Epithelial cell of proximal tubule (primary cell): ENCODE measurements around the gene BTBD18. TPM values are rescaled to one million over a fixed set of nuclear protein-coding genes. Genes with fewer than 3 reads are reported as not detected.

Experiments used
- DNase-seq: peaks from one replicate; pipeline ENCODE4 v3.0.0-alpha.2; 2011; ENCODE audit warnings: low read depth
- H3K4me3 ChIP-seq: 2 replicates; pipeline ENCODE4 v1.5.1; 2011; ENCODE audit warnings: low read depth, mild to moderate bottlenecking, low read length
- CTCF ChIP-seq: conservative IDR thresholded peaks from 2 replicates; pipeline ENCODE4 v1.5.1; 2012; ENCODE audit warnings: low read depth, mild to moderate bottlenecking, low read length
- total RNA-seq: library from RNA; depleted of rRNA; stranded (reverse); fragments of >200 nt; gene quantifications from 2 replicates; pipeline ENCODE4 v1.2.3, GENCODE V29; 2015

Gene BTBD18
- total RNA-seq, 1 donor from 2014 or later: not detected

DNA sequence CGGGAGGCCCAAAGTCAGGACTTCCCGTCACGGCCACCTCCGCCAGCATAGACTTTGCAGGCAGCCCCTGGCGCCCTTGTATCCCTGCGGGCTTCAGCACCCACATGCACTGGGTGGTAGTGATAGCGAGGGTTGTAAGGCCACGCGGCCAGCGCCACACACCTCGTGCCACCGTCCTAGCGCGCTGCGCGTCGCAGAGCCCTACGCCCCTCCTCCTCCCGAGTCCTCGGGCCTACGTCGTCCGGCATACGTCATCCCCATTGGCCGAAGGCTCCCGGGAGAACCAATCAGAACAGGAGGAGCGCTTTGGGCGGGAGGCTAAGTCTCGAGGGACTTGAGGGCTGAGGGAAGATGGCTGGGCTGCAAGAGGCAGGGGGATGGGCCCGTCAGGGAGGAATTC is 1.3 kb upstream of the BTBD18 start:
- DNase-seq: no peak
- no peak for TF ChIP-seq CTCF
- no peak overlapping the region for H3K4me3 ChIP-seq

GRCh38 chr11:57751176-57751575 is 443 bp downstream of the BTBD18 start:
- TF ChIP-seq CTCF: no peak
- no peak for DNase-seq

GRCh38 chr11:57746920-57747319 is 4.7 kb downstream of the BTBD18 start:
- no peak for DNase-seq
- no peak overlapping the region for H3K4me3 ChIP-seq
- no peak for TF ChIP-seq CTCF

More at GRCh38 chr11:57751176-57751575, 443 bp downstream of the BTBD18 start:
- no peak overlapping the region for H3K4me3 ChIP-seq

DNA sequence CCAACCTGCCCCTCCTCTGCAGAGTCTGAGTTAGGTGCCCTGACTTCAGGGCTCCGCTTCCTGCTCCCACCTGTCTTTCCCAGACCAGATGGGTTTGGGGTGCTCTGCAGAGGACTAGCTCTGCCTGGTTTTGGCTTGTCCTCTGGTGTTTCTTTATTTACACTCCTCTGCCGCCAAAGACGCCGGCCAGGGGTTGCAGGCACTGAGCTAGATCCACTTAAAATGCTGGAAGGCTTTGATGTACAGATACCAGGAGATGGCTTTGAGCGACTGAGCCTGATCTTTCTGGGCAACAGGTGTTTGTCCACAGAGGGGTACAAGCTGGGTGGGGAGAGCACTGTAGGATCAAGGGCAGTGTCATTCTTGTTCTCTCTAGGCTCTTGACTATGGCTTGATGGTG is 6.4 kb downstream of the BTBD18 start:
- TF ChIP-seq CTCF: no peak
- H3K4me3 ChIP-seq: no peak overlapping the region
- DNase-seq: no peak

- no peak for TF ChIP-seq CTCF
- DNase-seq: no peak
- H3K4me3 ChIP-seq: no peak overlapping the region
Observed at GRCh38 chr11:57744357-57744756, 7.3 kb downstream of the BTBD18 start.

- no peak for TF ChIP-seq CTCF
- no peak for DNase-seq
- H3K4me3 ChIP-seq: peak overlapping the region; percentile 85
Observed at GRCh38 chr11:57742087-57742452, 9.5 kb downstream of the BTBD18 start.
